Left cardiac atrium (tissue), 4 donors: ENCODE data around the gene SIGLECL1. TPM values are rescaled to one million over a fixed set of nuclear protein-coding genes. Genes with fewer than 3 reads are reported as not detected.
"Not testable (repeated sequence)": the region's sequence is repeated elsewhere in the genome, so short reads cannot be mapped to it uniquely, and the experiment has no call there.

ENCODE experiments used
- ATAC-seq, 2 donors: fragments of 200-7000 bp; cut with Tn5 transposase; one replicate each; pipeline ENCODE4 v1.9.1; 2020; ENCODE audit warnings: mild to moderate bottlenecking in 2 of 2, moderate library complexity in 2 of 2
- DNase-seq: peaks from one replicate; pipeline ENCODE4 v3.0.0-alpha.2; 2020
- intact Hi-C, 2 donors: fragments of 100-400 bp; cut with DNase I; formaldehyde crosslinking; loops; one replicate each; pipeline versions ENCODE4 v1.14.1 to v1.15.1; 2022 to 2023
- long read RNA-seq: library from polyadenylated mRNA; unstranded; transcript quantifications from one replicate; pipeline ENCODE4 v2.0.0, GENCODE V29; 2021
- total RNA-seq, 2 donors: library from RNA; stranded (reverse); fragmentation: NEBNext Ultra II Directional; extraction: Animal tissue kit (Norgen Biotek cat#: 25700); gene quantifications; one replicate each; pipeline ENCODE4 v1.2.1, GENCODE V29; 2021
- donor health status: DM: no; HTN: yes; CAD: no.
- donor health status: DM: no; HTN: yes; CAD: no; lungs with severe emphysema.
- donor health status: DM: yes; HTN: yes; CAD: no.
- donor health status: Dilated cardiomyopathy.

Gene SIGLECL1
- not detected for total RNA-seq
- long read RNA-seq = 0 reads

- DNase-seq = no peak
- intact Hi-C loops = no loop called here
- no peak for ATAC-seq
Observed at GRCh38 chr19:51250786-51251467, at the start of gene SIGLECL1. SIGLECL1 (plus strand) TSS chr19:51251080; CDS start chr19:51264073, 12,993 bp downstream.

DNA sequence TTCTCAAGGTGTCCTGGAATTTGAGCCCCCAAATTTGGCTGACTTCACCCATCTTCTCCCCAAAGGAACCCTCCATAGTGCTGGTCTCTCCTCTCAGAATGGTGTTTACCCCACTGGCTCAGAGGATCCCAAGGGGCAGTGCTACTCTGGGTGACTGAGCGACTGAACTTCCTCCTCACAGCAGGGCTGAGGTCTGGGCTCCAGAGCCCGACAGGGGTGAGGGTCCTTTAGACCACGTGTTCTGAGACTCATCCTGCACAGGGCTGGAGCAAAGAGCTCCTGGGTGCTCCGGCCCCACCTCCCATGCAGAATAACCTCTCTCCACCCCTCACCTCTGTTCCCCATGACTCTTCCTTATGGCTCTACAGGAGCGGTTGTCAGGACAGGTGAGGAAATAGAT is 49.2 kb upstream of the SIGLECL1 start:
- DNase-seq = no peak
- intact Hi-C loops = no loop called here
- no peak for ATAC-seq

DNA sequence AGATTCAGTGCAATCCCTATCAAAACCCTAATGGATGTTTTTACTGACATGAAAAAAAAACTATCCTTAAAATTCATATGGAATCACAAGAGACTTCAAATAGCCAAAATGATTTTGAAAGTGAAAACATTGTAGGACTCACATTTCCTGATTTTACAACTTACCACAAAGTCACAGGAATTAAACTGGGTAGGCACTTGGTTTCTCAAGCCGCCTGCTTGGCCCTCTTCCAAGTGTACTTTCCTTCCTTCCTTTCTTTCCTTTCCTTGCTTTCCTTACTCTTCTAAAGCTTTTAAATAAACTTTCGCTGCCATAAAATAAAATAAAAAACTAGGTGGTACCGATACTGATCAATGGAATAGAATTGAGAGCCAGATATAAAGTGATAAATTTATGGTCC is 47.0 kb upstream of the SIGLECL1 start:
- no peak for DNase-seq
- intact Hi-C loops = no loop called here
- no peak for ATAC-seq

DNA sequence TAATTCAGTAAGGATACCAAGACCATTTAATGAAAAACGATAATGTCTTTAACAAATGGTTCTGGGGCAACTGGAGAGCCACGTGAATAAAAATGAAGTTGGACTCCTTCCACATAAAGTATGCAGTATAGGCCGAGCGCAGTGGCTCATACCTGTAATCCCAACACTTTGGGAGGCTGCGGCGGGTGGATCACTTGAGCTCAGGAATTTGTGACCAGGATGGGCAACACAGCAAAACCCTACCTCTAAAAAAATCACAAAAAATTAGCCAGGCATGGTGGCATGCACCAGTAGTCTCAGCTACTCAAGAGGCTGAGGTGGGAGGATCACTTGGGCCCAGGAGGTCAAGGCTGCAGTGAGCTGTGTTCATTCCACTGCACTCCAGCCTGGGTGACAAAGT is 46.6 kb upstream of the SIGLECL1 start:
- no peak for DNase-seq
- ATAC-seq = no peak
- intact Hi-C loops = no loop called here

- DNase-seq = no peak
- intact Hi-C loops = no loop called here
- no peak for ATAC-seq
Observed at GRCh38 chr19:51207747-51208146, 43.1 kb upstream of the SIGLECL1 start.

- intact Hi-C loops = no loop called here
- no peak for DNase-seq
Observed at GRCh38 chr19:51210191-51210784, 40.6 kb upstream of the SIGLECL1 start.

GRCh38 chr19:51210874-51211361 is 40.0 kb upstream of the SIGLECL1 start:
- peak; percentile 74 to 84 for ATAC-seq
- intact Hi-C loops, DNase-seq: not testable (repeated sequence)

More at GRCh38 chr19:51210191-51210784, 40.6 kb upstream of the SIGLECL1 start:
- ATAC-seq = no peak

DNA sequence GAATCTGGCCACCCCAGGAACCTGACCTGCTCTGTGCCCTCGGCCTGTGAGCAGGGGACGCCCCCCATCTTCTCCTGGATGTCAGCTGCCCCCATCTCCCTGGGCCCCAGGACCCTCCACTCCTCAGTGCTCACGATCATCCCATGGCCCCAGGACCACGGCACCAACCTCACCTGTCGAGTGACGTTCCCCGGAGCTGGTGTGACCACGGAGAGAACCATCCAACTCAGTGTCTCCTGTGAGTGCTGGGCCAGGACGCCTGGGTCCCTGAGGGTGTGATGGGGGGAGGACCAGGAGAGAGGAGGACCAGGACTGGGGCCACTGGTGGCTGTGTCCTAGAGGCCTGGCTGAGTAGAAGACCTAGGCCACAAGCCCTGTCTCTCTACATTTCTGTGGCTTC is 39.0 kb upstream of the SIGLECL1 start:
- ATAC-seq (no peak), DNase-seq (no peak)
- intact Hi-C loops = no loop called here

GRCh38 chr19:51219307-51219706 is 31.6 kb upstream of the SIGLECL1 start:
- ATAC-seq (no peak), DNase-seq (no peak)
- intact Hi-C loops = no loop called here

DNA sequence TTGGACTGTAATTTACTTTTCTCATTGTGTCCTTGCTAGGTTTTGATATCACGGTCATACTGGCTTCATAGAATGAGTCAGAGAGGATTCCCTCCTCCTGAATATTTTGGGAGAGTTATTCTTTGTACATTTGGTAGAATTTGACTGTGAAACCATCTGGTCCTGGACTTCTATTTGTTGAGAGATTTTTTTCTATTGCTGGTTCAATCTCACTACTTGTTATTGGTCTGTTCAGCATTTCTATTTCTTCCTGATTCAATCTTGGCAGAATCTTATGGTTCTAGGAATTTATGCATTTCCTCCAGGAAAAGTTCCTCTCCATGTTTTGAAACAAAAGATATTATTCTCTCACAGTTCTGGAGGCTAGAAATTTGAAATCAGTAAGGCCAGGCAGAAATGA is 30.9 kb upstream of the SIGLECL1 start:
- DNase-seq = no peak
- intact Hi-C loops = no loop called here
- ATAC-seq = no peak

- intact Hi-C loops = no loop called here
- DNase-seq (no peak), ATAC-seq (no peak)
Observed at GRCh38 chr19:51220996-51221395, 29.9 kb upstream of the SIGLECL1 start.

DNA sequence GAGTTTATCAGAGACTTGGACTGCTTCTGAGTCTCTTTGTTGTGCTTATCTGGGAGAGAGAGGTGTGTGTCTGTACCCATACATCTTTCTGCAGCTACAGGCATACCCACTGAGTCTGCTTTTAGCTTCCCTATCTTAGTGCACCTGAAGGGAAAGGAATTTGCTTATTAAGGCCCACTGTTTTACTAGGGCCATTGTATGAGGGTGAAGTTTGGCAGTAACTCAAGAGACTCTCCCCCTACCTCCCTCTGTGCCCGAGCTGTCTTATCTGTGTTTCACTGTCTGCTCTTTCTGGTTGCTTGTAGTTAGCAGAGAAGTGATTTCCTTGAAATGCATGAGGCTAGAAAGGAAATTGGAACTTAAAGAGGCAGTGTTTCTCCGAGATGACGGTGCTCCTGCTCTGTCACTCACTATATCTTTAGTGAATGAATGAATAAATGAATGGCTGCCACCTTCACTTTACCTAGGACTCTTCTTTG is 26.7 kb upstream of the SIGLECL1 start:
- DNase-seq = no peak
- no peak for ATAC-seq
- intact Hi-C loops = no loop called here

DNA sequence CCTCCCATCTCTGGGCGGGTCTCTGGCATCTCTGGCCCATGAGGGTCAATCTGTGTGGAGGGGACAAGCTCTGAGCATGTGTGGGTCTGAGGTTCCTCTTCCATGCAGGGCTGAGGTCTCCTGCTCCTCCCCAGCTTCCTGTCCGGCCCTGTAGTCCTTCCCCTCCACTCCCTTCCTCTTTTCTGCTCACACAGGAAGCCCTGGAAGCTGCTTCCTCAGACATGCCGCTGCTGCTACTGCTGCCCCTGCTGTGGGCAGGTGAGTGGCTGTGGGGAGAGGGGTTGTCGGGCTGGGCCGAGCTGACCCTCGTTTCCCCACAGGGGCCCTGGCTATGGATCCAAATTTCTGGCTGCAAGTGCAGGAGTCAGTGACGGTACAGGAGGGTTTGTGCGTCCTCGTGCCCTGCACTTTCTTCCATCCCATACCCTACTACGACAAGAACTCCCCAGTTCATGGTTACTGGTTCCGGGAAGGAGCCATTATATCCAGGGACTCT is 25.9 kb upstream of the SIGLECL1 start, which contains the start of gene CD33:
CD33 (plus strand) TSS at position 183 of the 496 bp plus-strand sequence; CDS start at position 222, 39 bp downstream.
- DNase-seq, intact Hi-C loops: not testable (repeated sequence)
- peak; percentile 61 to 84 for ATAC-seq

DNA sequence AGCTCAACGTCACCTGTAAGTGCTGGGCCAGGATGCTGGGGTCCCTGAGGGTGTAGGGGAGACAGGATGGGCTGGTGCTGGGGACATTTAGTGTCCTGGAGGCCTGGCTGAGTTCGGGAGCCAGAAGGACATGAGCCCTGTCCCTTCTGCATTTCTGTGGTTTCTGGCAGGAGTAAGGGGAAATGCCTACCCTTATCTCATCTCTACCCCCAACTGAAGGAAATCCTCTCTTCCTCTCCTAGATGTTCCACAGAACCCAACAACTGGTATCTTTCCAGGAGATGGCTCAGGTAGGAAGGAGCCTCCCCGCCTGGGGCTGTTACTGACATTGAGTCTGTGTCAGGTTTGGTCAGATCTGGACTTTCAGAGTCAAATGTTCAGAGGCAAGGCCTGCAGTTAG is 24.8 kb upstream of the SIGLECL1 start:
- intact Hi-C loops = no loop called here
- no peak for ATAC-seq
- no peak for DNase-seq

DNA sequence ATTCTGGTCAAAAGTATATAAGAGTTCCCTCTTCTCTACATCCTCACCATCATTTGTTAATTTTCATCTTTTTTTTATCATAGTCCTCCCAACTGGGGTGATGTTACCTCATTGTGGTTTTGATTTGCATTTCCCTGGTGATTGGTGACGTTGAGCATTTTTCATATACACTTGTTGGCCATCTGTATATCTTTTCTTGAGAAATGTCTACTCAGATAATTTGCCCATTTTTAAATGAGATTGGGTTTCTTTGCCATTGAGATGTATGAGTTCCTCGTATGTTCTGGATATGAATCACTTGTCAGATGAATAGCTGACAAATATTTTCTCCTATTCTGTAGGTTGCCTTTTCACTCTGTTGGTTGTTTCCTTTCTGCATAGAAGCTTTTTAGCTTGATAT is 23.6 kb upstream of the SIGLECL1 start:
- intact Hi-C loops = no loop called here
- DNase-seq = no peak
- ATAC-seq = no peak

GRCh38 chr19:51227966-51228365 is 22.9 kb upstream of the SIGLECL1 start:
- intact Hi-C loops = no loop called here
- no peak for DNase-seq
- no peak for ATAC-seq

GRCh38 chr19:51240866-51241265 is 10.0 kb upstream of the SIGLECL1 start:
- ATAC-seq = no peak
- no peak for DNase-seq
- intact Hi-C loops = no loop called here

- DNase-seq = no peak
- intact Hi-C loops = no loop called here
- ATAC-seq = no peak
Observed at GRCh38 chr19:51242881-51243630, 7.8 kb upstream of the SIGLECL1 start.

- DNase-seq (no peak), ATAC-seq (peak in 1 of 2 donors; percentile 50)
- intact Hi-C loops = no loop called here
Observed at GRCh38 chr19:51246164-51246552, 4.7 kb upstream of the SIGLECL1 start.
